HUES6 (cell line): ENCODE data around the gene ADRA2B.
"Not testable (repeated sequence)": the region's sequence is repeated elsewhere in the genome, so short reads cannot be mapped to it uniquely, and the experiment has no call there.

Experiments used
- H3K27ac ChIP-seq: 2 replicates; pipeline ENCODE4 v1.7.0; 2013; ENCODE audit warnings: low read depth, mild to moderate bottlenecking, low read length, inconsistent platforms
- H3K27me3 ChIP-seq: 2 replicates; pipeline ENCODE4 v1.6.1; 2013; ENCODE audit warnings: low read length; ENCODE audit not compliant: control insufficient read depth, insufficient read depth
- H3K36me3 ChIP-seq: 2 replicates; pipeline ENCODE4 v1.6.1; 2013; ENCODE audit warnings: low read length; ENCODE audit not compliant: control insufficient read depth, insufficient read depth
- H3K4me1 ChIP-seq: 2 replicates; pipeline ENCODE4 v1.6.1; 2013; ENCODE audit warnings: low read length; ENCODE audit not compliant: control insufficient read depth, insufficient read depth
- H3K4me3 ChIP-seq: 2 replicates; pipeline ENCODE4 v1.5.1; 2013; ENCODE audit warnings: low read depth, low read length
- H3K9ac ChIP-seq: one replicate; pipeline ENCODE4 v1.6.1; 2013; ENCODE audit warnings: mild to moderate bottlenecking, low read length
- H3K9me3 ChIP-seq: 2 replicates; pipeline ENCODE4 v1.6.1; 2013; ENCODE audit warnings: low read depth, low read length; ENCODE audit not compliant: control insufficient read depth, insufficient read depth

Gene ADRA2B

DNA sequence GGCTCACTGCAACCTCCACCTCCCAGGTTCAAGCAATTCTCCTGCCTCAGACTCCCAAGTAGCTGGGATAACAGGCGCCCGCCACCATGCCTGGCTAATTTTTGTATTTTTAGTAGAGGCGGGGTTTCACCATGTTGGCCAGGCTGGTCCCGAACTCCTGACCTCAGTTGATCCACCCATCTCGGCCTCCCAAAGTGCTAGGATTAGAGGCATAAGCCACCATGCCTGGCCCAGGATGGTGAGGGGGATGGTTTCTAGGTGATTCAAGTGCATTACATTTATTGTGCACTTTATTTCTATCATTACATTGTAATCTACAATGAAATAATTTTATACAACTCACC lies 25.2 kb upstream of the ADRA2B start:
- not testable (repeated sequence) for H3K9ac ChIP-seq, H3K27ac ChIP-seq
- H3K4me1 ChIP-seq, result peaks cover 20% of the 10 kb centered on the region

DNA sequence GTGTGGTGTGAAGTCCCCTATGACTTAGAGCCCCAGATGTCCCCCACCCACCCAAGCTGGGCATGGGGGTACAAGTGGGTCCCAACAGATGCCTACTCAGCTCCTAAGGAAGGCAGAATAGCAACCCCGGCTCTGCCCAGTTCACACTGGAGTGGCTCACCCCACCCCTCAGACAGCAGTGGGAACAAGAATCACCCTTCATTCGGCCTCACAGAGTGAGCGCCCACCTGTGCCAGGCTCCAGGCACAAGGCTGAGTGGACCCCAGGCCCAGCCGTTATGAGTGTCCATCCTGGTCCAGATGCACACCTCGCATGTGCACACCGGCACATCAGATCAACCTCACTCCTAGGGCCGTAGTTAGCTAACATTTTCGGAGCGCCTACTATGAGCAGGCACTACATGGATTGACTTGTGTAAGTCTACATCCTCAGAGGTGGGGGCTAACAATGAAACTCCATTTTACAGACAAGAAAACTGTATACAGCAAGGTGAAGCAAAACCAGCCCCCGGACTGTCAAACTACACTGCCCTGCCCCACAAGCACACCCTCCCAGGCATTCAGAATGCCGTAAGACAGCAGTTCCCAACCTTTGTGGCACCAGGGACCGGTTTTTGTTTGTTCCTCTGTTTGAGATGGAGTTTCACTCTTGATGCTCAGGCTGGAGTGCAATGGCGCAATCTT lies 24.7 kb upstream of the ADRA2B start:
- Histone ChIP-seq H3K36me3 (no peaks in the 10 kb centered on the region), H3K9me3 (no peaks in the 10 kb centered on the region), H3K27ac (no peak overlapping the region), H3K9ac (no peak overlapping the region), H3K4me1 (peaks cover 15% of the 10 kb centered on the region), H3K27me3 (peaks cover 36% of the 10 kb centered on the region), H3K4me3 (no peak overlapping the region)

More for the DNA sequence above, 25.2 kb upstream of the ADRA2B start:
- not testable (repeated sequence) for H3K4me3 ChIP-seq, H3K36me3 ChIP-seq, H3K9me3 ChIP-seq
- peaks cover 38% of the 10 kb centered on the region for H3K27me3 ChIP-seq

DNA sequence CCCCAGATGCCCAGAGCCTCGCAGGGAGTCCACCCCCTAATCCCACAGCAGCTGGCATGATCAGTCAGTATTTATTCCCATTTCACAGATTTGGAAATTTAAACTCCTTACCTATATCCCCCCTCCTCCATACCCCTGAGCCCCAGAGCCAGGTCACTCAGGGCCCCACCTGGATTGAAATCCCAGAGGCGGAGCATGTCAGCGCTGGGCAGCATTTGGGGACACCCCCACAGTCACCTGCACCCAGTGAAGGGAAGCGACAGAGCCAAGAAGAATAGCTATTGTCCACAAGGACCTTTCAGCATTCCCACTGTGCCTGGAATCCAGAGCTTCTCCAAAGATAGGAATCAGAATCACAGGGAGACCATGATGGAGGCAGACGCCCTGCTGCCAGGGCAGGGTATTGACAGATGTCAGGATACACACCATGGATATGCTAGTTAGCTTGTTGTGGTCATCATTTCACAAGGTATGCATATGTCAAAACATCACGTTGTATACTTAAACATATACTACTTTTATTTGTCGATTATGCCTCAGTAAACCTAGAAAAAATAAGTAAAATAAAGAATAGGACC lies 22.9 kb upstream of the ADRA2B start:
- Histone ChIP-seq H3K36me3 (no peaks in the 10 kb centered on the region), H3K9ac (no peak overlapping the region), H3K27me3 (peaks cover 23% of the 10 kb centered on the region), H3K4me3 (no peak overlapping the region), H3K27ac (no peak overlapping the region), H3K4me1 (peaks cover 5% of the 10 kb centered on the region), H3K9me3 (no peaks in the 10 kb centered on the region)

DNA sequence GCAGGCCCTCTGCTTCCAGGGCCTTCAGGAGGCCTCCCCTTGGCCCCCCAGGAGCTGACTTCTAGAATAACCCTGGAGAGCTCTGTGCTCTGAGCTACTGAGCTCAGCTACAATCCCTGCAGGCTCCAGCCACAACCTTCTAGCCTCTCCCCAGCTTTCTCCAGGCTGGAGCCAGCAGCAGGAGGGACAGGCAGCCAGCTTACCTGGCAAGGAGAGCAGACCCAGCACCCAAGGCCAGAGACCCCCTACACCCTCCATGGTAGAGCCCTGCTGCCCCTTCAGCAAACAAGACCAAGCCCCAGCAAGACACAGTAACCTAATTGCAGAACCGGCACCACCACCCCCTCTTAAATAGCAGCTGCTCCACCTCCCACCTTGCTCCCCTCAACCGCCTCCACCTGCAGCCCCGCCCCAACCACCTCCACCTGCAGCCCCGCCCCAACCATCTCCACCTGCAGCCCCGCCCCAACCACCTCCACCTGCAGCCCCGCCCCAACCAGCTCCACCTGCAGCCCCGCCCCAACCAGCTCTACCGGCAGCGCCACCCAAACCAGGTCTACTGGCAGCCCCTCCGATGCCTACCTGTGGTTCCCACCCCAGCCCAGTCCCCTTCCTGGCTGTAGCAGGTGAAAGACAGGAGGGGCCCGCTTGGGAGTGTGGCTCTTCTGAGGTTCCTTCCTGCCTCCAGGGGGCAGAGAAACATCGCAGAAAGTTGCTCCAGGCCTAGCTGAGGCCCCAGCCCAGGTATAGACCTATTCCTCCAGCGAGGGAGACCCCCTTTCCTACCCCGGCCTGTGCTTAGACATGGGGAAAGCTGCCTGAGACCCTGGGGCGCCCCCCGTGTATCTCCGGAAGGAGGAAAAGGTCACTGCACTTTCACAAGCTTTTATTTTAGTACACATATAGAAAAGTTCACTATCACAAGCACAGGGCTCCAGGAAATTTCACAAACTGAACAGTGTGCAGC lies 22.1 kb upstream of the ADRA2B start, which contains the start of gene ASTL:
Gene ASTL, minus strand, starts transcription at position 324 of the 967 bp plus-strand sequence. Its CDS starts 66 bp downstream, at position 258.
- H3K4me3 ChIP-seq, result peak within 1 kb of the TSS; percentile 29; the same call in 1 of the 2 replicates
- H3K9ac ChIP-seq, result no peak within 1 kb of the TSS
- H3K4me1 ChIP-seq, result peaks cover 4% of the 10 kb centered on the region
- no peaks in the 10 kb centered on the region for H3K36me3 ChIP-seq
- no peak within 1 kb of the TSS for H3K27ac ChIP-seq
- H3K27me3 ChIP-seq, result peaks cover 16% of the 10 kb centered on the region; the same call in 1 of the 2 replicates
- H3K9me3 ChIP-seq, result no peaks in the 10 kb centered on the region

GRCh38 chr2:96137321-96138178 lies 21.2 kb upstream of the ADRA2B start:
- Histone ChIP-seq H3K4me3 (no peak overlapping the region), H3K4me1 (peaks cover 4% of the 10 kb centered on the region), H3K27ac (no peak overlapping the region), H3K9ac (no peak overlapping the region), H3K27me3 (peaks cover 16% of the 10 kb centered on the region; the same call in 1 of the 2 replicates), H3K36me3 (no peaks in the 10 kb centered on the region), H3K9me3 (no peaks in the 10 kb centered on the region)

DNA sequence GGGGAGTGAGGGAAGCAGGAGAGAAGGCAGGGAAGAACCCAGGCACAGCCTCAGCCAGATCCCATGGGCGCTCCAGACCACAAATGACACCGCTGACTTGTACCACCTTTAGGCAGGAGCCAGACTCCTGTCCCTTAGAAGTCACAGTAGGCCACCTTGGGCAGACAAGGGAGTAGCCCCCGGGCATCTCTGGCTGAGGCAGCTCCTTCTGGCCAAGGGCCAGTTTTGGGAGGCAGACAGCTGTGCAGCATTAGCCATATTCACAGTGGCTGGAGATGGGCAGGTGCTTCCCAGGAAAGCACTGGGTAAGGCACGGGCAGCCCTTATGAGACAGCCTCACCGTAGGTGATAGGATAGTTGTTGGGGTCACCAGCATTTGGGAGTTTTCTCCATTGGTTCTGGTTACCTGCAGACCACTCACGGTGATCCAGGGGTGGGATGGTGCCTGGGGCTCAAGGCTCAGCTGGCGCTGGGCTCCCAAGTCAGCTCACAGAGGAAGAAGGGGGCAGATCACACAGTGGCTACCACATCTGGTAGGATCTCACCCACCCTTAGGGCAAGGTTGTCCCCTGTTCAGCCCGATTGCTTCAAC lies 19.9 kb upstream of the ADRA2B start:
- no peaks in the 10 kb centered on the region for H3K36me3 ChIP-seq
- no peak overlapping the region for H3K4me3 ChIP-seq
- peaks cover 4% of the 10 kb centered on the region for H3K4me1 ChIP-seq
- no peak overlapping the region for H3K27ac ChIP-seq
- peaks cover 16% of the 10 kb centered on the region; the same call in 1 of the 2 replicates for H3K27me3 ChIP-seq
- no peak overlapping the region for H3K9ac ChIP-seq
- H3K9me3 ChIP-seq, result no peaks in the 10 kb centered on the region

DNA sequence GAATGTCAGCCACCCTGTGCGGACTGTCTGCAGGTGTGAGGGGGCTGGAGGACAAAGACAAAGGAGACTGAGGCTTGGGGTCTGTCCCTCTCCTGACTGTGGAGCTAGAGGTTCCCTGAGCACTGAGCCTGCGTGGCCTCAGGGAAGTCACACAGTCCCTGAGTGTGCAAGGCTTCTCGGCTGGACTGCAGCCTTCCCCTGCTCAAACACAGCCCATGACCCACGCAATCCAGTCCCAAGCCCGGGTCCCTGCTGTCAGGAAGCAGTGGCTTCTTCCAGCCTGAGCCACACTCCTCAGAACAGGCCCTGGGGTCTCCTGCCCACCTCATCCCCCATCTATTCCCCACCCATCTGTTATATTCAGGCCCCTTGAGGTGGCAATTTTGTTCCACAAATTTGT lies 19.2 kb upstream of the ADRA2B start:
- no peak overlapping the region for H3K27ac ChIP-seq
- H3K27me3 ChIP-seq, result peaks cover 17% of the 10 kb centered on the region; the same call in 1 of the 2 replicates
- no peak overlapping the region for H3K9ac ChIP-seq
- peaks cover 4% of the 10 kb centered on the region for H3K4me1 ChIP-seq
- H3K9me3 ChIP-seq, result no peaks in the 10 kb centered on the region
- H3K36me3 ChIP-seq, result no peaks in the 10 kb centered on the region
- H3K4me3 ChIP-seq, result no peak overlapping the region

- Histone ChIP-seq H3K36me3 (no peaks in the 10 kb centered on the region), H3K27me3 (peaks cover 21% of the 10 kb centered on the region; the same call in 1 of the 2 replicates), H3K4me3 (no peak overlapping the region), H3K4me1 (peaks cover 4% of the 10 kb centered on the region), H3K27ac (no peak overlapping the region), H3K9me3 (no peaks in the 10 kb centered on the region), H3K9ac (no peak overlapping the region)
Measured at GRCh38 chr2:96135171-96135570, 18.8 kb upstream of the ADRA2B start.

DNA sequence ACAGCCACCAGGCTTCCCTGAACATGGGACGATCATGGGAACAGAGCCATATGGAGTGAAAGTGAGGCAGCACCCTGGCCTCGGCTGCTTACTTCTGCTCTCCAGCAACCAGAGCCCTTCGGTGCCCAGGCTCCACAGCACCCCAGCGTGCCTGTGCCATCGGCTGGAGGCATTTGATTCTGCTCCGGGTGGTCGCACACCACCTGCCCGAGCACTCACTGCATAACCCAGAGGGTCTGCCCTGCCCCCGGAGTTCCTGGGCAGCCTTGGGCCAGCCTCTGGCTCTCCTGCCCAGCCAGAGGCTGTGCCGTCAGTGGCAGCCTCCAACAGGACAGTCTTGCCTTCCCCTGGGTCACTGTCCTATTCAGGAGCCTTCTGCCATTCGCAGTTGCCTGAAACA lies 18.1 kb upstream of the ADRA2B start:
- Histone ChIP-seq H3K27ac (no peak overlapping the region), H3K4me3 (no peak overlapping the region), H3K27me3 (peaks cover 24% of the 10 kb centered on the region; the same call in 1 of the 2 replicates), H3K9ac (no peak overlapping the region), H3K36me3 (no peaks in the 10 kb centered on the region), H3K9me3 (no peaks in the 10 kb centered on the region), H3K4me1 (peaks cover 4% of the 10 kb centered on the region)
